Mesenchymal stem cell (in vitro differentiated cells and primary cell): ENCODE measurements around the gene PDE4B.

Experiments used
- DNase-seq: peaks from one replicate; pipeline ENCODE4 v3.0.0-alpha.2; 2013
- H2AFZ ChIP-seq: one replicate; pipeline ENCODE4 v1.6.1; 2013; ENCODE audit warnings: low read depth, mild to moderate bottlenecking, control low read depth, inconsistent platforms, low read length, moderate library complexity
- H2AK5ac ChIP-seq: 2 replicates; pipeline ENCODE4 v1.6.1; 2013; ENCODE audit warnings: low read length, moderate library complexity, mild to moderate bottlenecking, inconsistent platforms; ENCODE audit not compliant: severe bottlenecking
- H2BK120ac ChIP-seq: one replicate; pipeline ENCODE4 v1.6.1; 2013; ENCODE audit warnings: low read depth, mild to moderate bottlenecking, inconsistent platforms, low read length, moderate library complexity
- H2BK12ac ChIP-seq, 2 experiments: one replicate each; pipeline ENCODE4 v1.6.1; 2013; ENCODE audit warnings: inconsistent platforms in 2 of 2, low read length in 2 of 2, mild to moderate bottlenecking in 2 of 2, moderate library complexity in 2 of 2, control low read depth in 1 of 2
- H2BK15ac ChIP-seq: one replicate; pipeline ENCODE4 v1.6.1; 2013; ENCODE audit warnings: mild to moderate bottlenecking, low read depth, inconsistent platforms; ENCODE audit not compliant: poor library complexity, severe bottlenecking
- H2BK5ac ChIP-seq: 2 replicates; pipeline ENCODE4 v1.6.1; 2013; ENCODE audit warnings: low read depth, mild to moderate bottlenecking, low read length, control low read depth, inconsistent platforms; ENCODE audit not compliant: poor library complexity, severe bottlenecking
- H3K14ac ChIP-seq, 2 experiments: one replicate each; pipeline ENCODE4 v1.6.1; 2013; ENCODE audit warnings: inconsistent platforms in 2 of 2, low read length in 2 of 2, control low read depth in 1 of 2, mild to moderate bottlenecking in 1 of 2, moderate library complexity in 1 of 2
- H3K18ac ChIP-seq, 2 experiments: one replicate each; pipeline ENCODE4 v1.6.1; 2013; ENCODE audit warnings: inconsistent platforms in 2 of 2, low read length in 2 of 2, control low read depth in 1 of 2, low read depth in 1 of 2, mild to moderate bottlenecking in 1 of 2
- H3K23ac ChIP-seq, 2 experiments: one replicate each; pipeline ENCODE4 v1.6.1; 2013; ENCODE audit warnings: inconsistent platforms in 2 of 2, low read length in 2 of 2, mild to moderate bottlenecking in 2 of 2, moderate library complexity in 2 of 2, control low read depth in 1 of 2
- H3K27ac ChIP-seq: 2 replicates; pipeline ENCODE4 v1.5.1; 2013; ENCODE audit warnings: mild to moderate bottlenecking, moderate library complexity, low read length, control low read depth, inconsistent platforms; ENCODE audit not compliant: poor library complexity, severe bottlenecking
- H3K27me3 ChIP-seq, 2 experiments: 2 replicates each; pipeline versions ENCODE4 v1.6.1 to v1.7.0; 2013; ENCODE audit warnings: low read length in 2 of 2, mild to moderate bottlenecking in 2 of 2, moderate library complexity in 2 of 2, control low read depth in 1 of 2, inconsistent platforms in 1 of 2; ENCODE audit not compliant: control insufficient read depth in 1 of 2, insufficient read depth in 1 of 2
- H3K36me3 ChIP-seq, 2 experiments: 2 replicates each; pipeline versions ENCODE4 v1.6.1 to v1.7.0; 2013; ENCODE audit warnings: low read length in 2 of 2, control low read depth in 1 of 2, inconsistent platforms in 1 of 2, low read depth in 1 of 2, mild to moderate bottlenecking in 1 of 2; ENCODE audit not compliant: insufficient read depth in 2 of 2, control insufficient read depth in 1 of 2
- H3K4ac ChIP-seq, 2 experiments: one replicate each; pipeline ENCODE4 v1.6.1; 2013; ENCODE audit warnings: inconsistent platforms in 2 of 2, low read length in 2 of 2, mild to moderate bottlenecking in 2 of 2, moderate library complexity in 2 of 2, control low read depth in 1 of 2, low read depth in 1 of 2
- H3K4me1 ChIP-seq: 2 replicates; pipeline ENCODE4 v1.6.1; 2013; ENCODE audit warnings: low read depth, low read length, control low read depth; ENCODE audit not compliant: control insufficient read depth, insufficient read depth
- H3K4me2 ChIP-seq: 2 replicates; pipeline ENCODE4 v1.6.1; 2013; ENCODE audit warnings: low read length, mild to moderate bottlenecking, inconsistent platforms; ENCODE audit not compliant: poor library complexity, severe bottlenecking
- H3K4me3 ChIP-seq, 2 experiments: 2 replicates each; pipeline versions ENCODE4 v1.5.1 to v1.7.0; 2013; ENCODE audit warnings: low read length in 2 of 2, mild to moderate bottlenecking in 2 of 2, control low read depth in 1 of 2, low read depth in 1 of 2; ENCODE audit not compliant: insufficient read depth in 1 of 2
- H3K79me1 ChIP-seq: replicated peaks from 2 replicates; pipeline ENCODE4 v1.6.1; 2013; ENCODE audit warnings: mild to moderate bottlenecking, control low read depth, low read length, inconsistent platforms; ENCODE audit not compliant: poor library complexity, severe bottlenecking
- H3K9ac ChIP-seq: 2 replicates; pipeline ENCODE4 v1.7.0; 2013; ENCODE audit warnings: mild to moderate bottlenecking, low read length, moderate library complexity
- H3K9me3 ChIP-seq: 2 replicates; pipeline ENCODE4 v1.7.0; 2013; ENCODE audit warnings: mild to moderate bottlenecking, low read length; ENCODE audit not compliant: control insufficient read depth
- H4K8ac ChIP-seq: one replicate; pipeline ENCODE4 v1.6.1; 2013; ENCODE audit warnings: inconsistent platforms, mild to moderate bottlenecking, low read length, moderate library complexity
- H4K91ac ChIP-seq: one replicate; pipeline ENCODE4 v1.6.1; 2013; ENCODE audit warnings: mild to moderate bottlenecking, low read length, inconsistent platforms
- WGBS: methylation state at CpG from one replicate; pipeline ENCODE4 v1.1.7; 2013; ENCODE audit warnings: mixed read lengths; 5-methylcytosine and 5-hydroxymethylcytosine counted together

PDE4B gene

GRCh38 chr1:66168467-66168887 is 375.8 kb downstream of the PDE4B start:
- Histone ChIP-seq H4K91ac (no peak overlapping the region), H3K9ac (no peak overlapping the region), H3K4me3 (no peak overlapping the region), H4K8ac (no peak overlapping the region), H3K23ac (no peak overlapping the region), H3K14ac (peak overlapping the region in 1 of 2 experiments; percentile 51), H3K27me3 (peaks cover 0 to 4% of the 10 kb centered on the region in 2 experiments), H3K18ac (no peak overlapping the region), H3K4me1 (peaks cover 1% of the 10 kb centered on the region), H2AK5ac (no peak overlapping the region), H3K9me3 (no peaks in the 10 kb centered on the region), H2AFZ (no peak overlapping the region), H2BK120ac (no peak overlapping the region), H3K4ac (no peak overlapping the region), H2BK12ac (no peak overlapping the region), H3K36me3 (no peaks in the 10 kb centered on the region), H3K27ac (no peak overlapping the region), H3K79me1 (no peaks in the 10 kb centered on the region), H3K4me2 (no peak overlapping the region), H2BK5ac (no peak overlapping the region), H2BK15ac (no peak overlapping the region)
- WGBS: 59% methylated on average over 5 of the region's 5 CpGs
- DNase-seq: no peak

GRCh38 chr1:66168948-66169671 is 376.4 kb downstream of the PDE4B start:
- no peak for DNase-seq
- Histone ChIP-seq H2BK5ac (no peak overlapping the region), H3K4ac (no peak overlapping the region), H3K79me1 (no peaks in the 10 kb centered on the region), H3K27ac (no peak overlapping the region), H2BK15ac (no peak overlapping the region), H3K4me3 (no peak overlapping the region), H3K14ac (no peak overlapping the region), H3K4me2 (no peak overlapping the region), H3K9ac (no peak overlapping the region), H3K18ac (no peak overlapping the region), H3K27me3 (peaks cover 0 to 4% of the 10 kb centered on the region in 2 experiments), H3K9me3 (no peaks in the 10 kb centered on the region), H2AFZ (no peak overlapping the region), H4K91ac (no peak overlapping the region), H4K8ac (no peak overlapping the region), H2BK12ac (no peak overlapping the region), H3K23ac (no peak overlapping the region), H3K4me1 (peaks cover 1% of the 10 kb centered on the region), H2AK5ac (no peak overlapping the region), H3K36me3 (no peaks in the 10 kb centered on the region), H2BK120ac (no peak overlapping the region)
- 72% methylated on average over 6 of the region's 6 CpGs for WGBS

GRCh38 chr1:66172272-66172671 is 379.6 kb downstream of the PDE4B start:
- Histone ChIP-seq H2AK5ac (no peak overlapping the region), H3K23ac (no peak overlapping the region)
- 83% methylated on average over 1 of the region's 1 CpG for WGBS

GRCh38 chr1:66175098-66175497 is 382.4 kb downstream of the PDE4B start:
- Histone ChIP-seq H2AK5ac (no peak overlapping the region), H2BK5ac (no peak overlapping the region), H2BK120ac (no peak overlapping the region), H3K79me1 (no peaks in the 10 kb centered on the region), H4K91ac (no peak overlapping the region), H2BK15ac (no peak overlapping the region), H3K23ac (no peak overlapping the region), H3K4me3 (no peak overlapping the region), H2BK12ac (no peak overlapping the region), H3K4ac (no peak overlapping the region), H3K4me2 (no peak overlapping the region), H3K14ac (no peak overlapping the region), H3K4me1 (no peaks in the 10 kb centered on the region), H2AFZ (no peak overlapping the region), H3K9me3 (no peaks in the 10 kb centered on the region), H3K9ac (no peak overlapping the region), H3K36me3 (no peaks in the 10 kb centered on the region), H3K18ac (no peak overlapping the region), H3K27ac (no peak overlapping the region), H4K8ac (no peak overlapping the region), H3K27me3 (no peaks in the 10 kb centered on the region)
- WGBS: 67% methylated on average over 1 of the region's 1 CpG
- DNase-seq: no peak

More at GRCh38 chr1:66172272-66172671, 379.6 kb downstream of the PDE4B start:
- Histone ChIP-seq H3K4ac (no peak overlapping the region), H2BK120ac (no peak overlapping the region), H4K91ac (no peak overlapping the region), H3K14ac (no peak overlapping the region), H3K27ac (no peak overlapping the region), H3K4me3 (no peak overlapping the region), H3K4me2 (no peak overlapping the region), H3K27me3 (peaks cover 0 to 4% of the 10 kb centered on the region in 2 experiments), H4K8ac (no peak overlapping the region), H2BK15ac (no peak overlapping the region), H3K9ac (no peak overlapping the region), H3K4me1 (peaks cover 1% of the 10 kb centered on the region), H2BK5ac (no peak overlapping the region), H2AFZ (no peak overlapping the region), H3K36me3 (no peaks in the 10 kb centered on the region), H3K9me3 (no peaks in the 10 kb centered on the region), H3K18ac (no peak overlapping the region), H2BK12ac (no peak overlapping the region), H3K79me1 (no peaks in the 10 kb centered on the region)
- DNase-seq: no peak
